Esophagus squamous epithelium (tissue), 5 donors: ENCODE results near the gene APMAP. TPM values are rescaled to one million over a fixed set of nuclear protein-coding genes. Genes with fewer than 3 reads are reported as not detected.
A peak's percentile ranks its signal among the peaks of the same experiment; 100 is the strongest.
"Not testable (repeated sequence)": the region's sequence is repeated elsewhere in the genome, so short reads cannot be mapped to it uniquely, and the experiment has no call there.

Experiments used
- DNase-seq: peaks from one replicate; lab custom pipeline; 2025; lab: John Stamatoyannopoulos, UW
- H3K27ac ChIP-seq, 4 donors: fragments of 200-600 bp; sonication (generic); one replicate each; pipeline ENCODE4 v1.5.1; 2016 to 2019; ENCODE audit warnings: mild to moderate bottlenecking in 1 of 4
- H3K27me3 ChIP-seq, 4 donors: fragments of 200-600 bp; sonication (generic); 1 replicate in 3 of 4; 2 replicates in 1 of 4; pipeline versions ENCODE4 v1.5.1 to v1.6.0; 2017 to 2021; ENCODE audit warnings: antibody characterized with exemption in 1 of 4
- H3K36me3 ChIP-seq, 3 donors: fragments of 200-600 bp; sonication (generic); one replicate each; pipeline ENCODE4 v1.5.1; 2016 to 2019
- H3K4me1 ChIP-seq, 3 donors: fragments of 200-600 bp; sonication (generic); one replicate each; pipeline ENCODE4 v1.5.1; 2017 to 2019
- H3K4me3 ChIP-seq, 4 donors: fragments of 200-600 bp; sonication (generic); 1 replicate in 3 of 4; 2 replicates in 1 of 4; pipeline ENCODE4 v1.5.1; 2016 to 2019; ENCODE audit warnings: mild to moderate bottlenecking in 2 of 4, moderate library complexity in 1 of 4
- H3K9me3 ChIP-seq, 3 donors: fragments of 200-600 bp; sonication (generic); one replicate each; pipeline ENCODE4 v1.5.1; 2016 to 2019
- CTCF ChIP-seq, 6 experiments: fragments of 450-650 bp in 4 of 6; fragments of 200-600 bp in 2 of 6; sonication (generic) in 2 of 6; IDR thresholded peaks; one replicate each; pipeline ENCODE4 v1.5.1; 2016 to 2019; ENCODE audit warnings: antibody characterized with exemption in 6 of 6, mild to moderate bottlenecking in 4 of 6, moderate library complexity in 4 of 6
- POLR2A ChIP-seq, 4 donors: fragments of 450-650 bp; IDR thresholded peaks; one replicate each; pipeline ENCODE4 v1.6.1; 2017; ENCODE audit warnings: antibody characterized with exemption in 4 of 4, mild to moderate bottlenecking in 4 of 4, moderate library complexity in 3 of 4
- WGBS, 2 donors: methylation state at CpG; one replicate each; pipeline ENCODE4 v1.1.5; 2018; 5-methylcytosine and 5-hydroxymethylcytosine counted together
- intact Hi-C: fragments of 100-400 bp; cut with DNase I; formaldehyde crosslinking; loops from one replicate; pipeline ENCODE4 v1.15.0; 2022
- total RNA-seq, 4 donors: library from RNA; depleted of rRNA; stranded (reverse); fragments of >200 nt; gene quantifications; one replicate each; pipeline ENCODE4 v1.1.0, GENCODE V29; 2016
- donor health status: DM: yes; HTN: yes; CAD: no.

Gene APMAP
- total RNA-seq, 4 donors from 2014 or later = 16.7 to 38.4 (median 25.6) TPM

GRCh38 chr20:25003002-25003401, 10.5 kb upstream of the APMAP start:
- WGBS, 2 donors = 70 to 87% methylated on average over 1 of the region's 1 CpG
- Histone ChIP-seq H3K4me3 (no peak overlapping the region), H3K4me1 (peaks cover 7 to 40% (median 16%) of the 10 kb centered on the region in 3 donors), H3K27ac (no peak overlapping the region), H3K36me3 (peaks cover 0 to 37% (median 14%) of the 10 kb centered on the region in 3 donors), H3K9me3 (no peaks in the 10 kb centered on the region), H3K27me3 (no peaks in the 10 kb centered on the region)
- no peak for TF ChIP-seq CTCF (IDR thresholded peaks at IDR 0.05)
- no peak for TF ChIP-seq POLR2A (IDR thresholded peaks at IDR 0.05)
- no peak for DNase-seq
- intact Hi-C loops = no loop called here

GRCh38 chr20:25001323-25001722, 8.8 kb upstream of the APMAP start:
- DNase-seq, H3K27me3 ChIP-seq, intact Hi-C loops, H3K9me3 ChIP-seq, H3K4me3 ChIP-seq: not testable (repeated sequence)
- Histone ChIP-seq H3K27ac (peak overlapping the region in 1 of 4 donors; percentile 61), H3K36me3 (peaks cover 0 to 20% (median 0%) of the 10 kb centered on the region in 3 donors), H3K4me1 (peaks cover 7 to 54% (median 16%) of the 10 kb centered on the region in 3 donors)
- 72 to 81% methylated on average over 3 to 4 of the region's 4 CpGs for WGBS, 2 donors

GRCh38 chr20:25000268-25000801, 7.8 kb upstream of the APMAP start:
- Histone ChIP-seq H3K4me1 (peaks cover 8 to 58% (median 18%) of the 10 kb centered on the region in 3 donors), H3K27ac (peak overlapping the region; percentile 3 to 61 (median 54)), H3K27me3 (no peaks in the 10 kb centered on the region), H3K9me3 (no peaks in the 10 kb centered on the region), H3K4me3 (no peak overlapping the region), H3K36me3 (peaks cover 0 to 10% (median 0%) of the 10 kb centered on the region in 3 donors)
- no peak for DNase-seq
- intact Hi-C loops = no loop called here
- 21 to 25% methylated on average over 4 of the region's 4 CpGs for whole genome bisulfite sequencing, 2 donors
- TF ChIP-seq CTCF (IDR thresholded peaks at IDR 0.05) (peak in 3 of 6 experiments; percentile 11 to 22 (median 21)), POLR2A (IDR thresholded peaks at IDR 0.05) (no peak)

- intact Hi-C loops = loop anchor here (5.0 to 10.0 kb wide), 2 partner anchors 178 to 395 kb away; partner anchors contain the start of gene ABHD12
- H3K27me3 ChIP-seq = no peaks in the 10 kb centered on the region
- 89 to 95% methylated on average over 2 to 4 of the region's 4 CpGs for WGBS, 2 donors
- H3K27ac ChIP-seq = peak overlapping the region in 2 of 4 donors; percentile 61 to 69
- no peaks in the 10 kb centered on the region for H3K9me3 ChIP-seq
- H3K4me3 ChIP-seq = no peak overlapping the region
- peaks cover 0 to 2% (median 0%) of the 10 kb centered on the region in 3 donors for H3K36me3 ChIP-seq
- TF ChIP-seq CTCF (IDR thresholded peaks at IDR 0.05) (no peak), POLR2A (IDR thresholded peaks at IDR 0.05) (no peak)
- DNase-seq = no peak
- peaks cover 13 to 63% (median 25%) of the 10 kb centered on the region in 3 donors for H3K4me1 ChIP-seq
Measured at GRCh38 chr20:24999568-24999967, 7.0 kb upstream of the APMAP start.

- no peak overlapping the region for H3K4me3 ChIP-seq
- no peaks in the 10 kb centered on the region for H3K36me3 ChIP-seq
- no peak for TF ChIP-seq CTCF (IDR thresholded peaks at IDR 0.05)
- no peak for TF ChIP-seq POLR2A (IDR thresholded peaks at IDR 0.05)
- intact Hi-C loops = loop anchor here (5.0 to 10.0 kb wide), 2 partner anchors 178 to 396 kb away; partner anchors contain the start of gene ABHD12
- no peak for DNase-seq
- no peaks in the 10 kb centered on the region for H3K9me3 ChIP-seq
- peaks cover 13 to 70% (median 27%) of the 10 kb centered on the region in 3 donors for H3K4me1 ChIP-seq
- no peaks in the 10 kb centered on the region for H3K27me3 ChIP-seq
- H3K27ac ChIP-seq = peak overlapping the region in 3 of 4 donors; percentile 12 to 69 (median 61)
- 70 to 85% methylated on average over 11 to 12 of the region's 12 CpGs for WGBS, 2 donors
Measured at GRCh38 chr20:24998631-24999445, 6.3 kb upstream of the APMAP start.
